H1 (cell line): ENCODE data around the gene STAC2. TPM values are rescaled to one million over a fixed set of nuclear protein-coding genes. Genes with fewer than 3 reads are reported as not detected.

Experiments
- CTCF ChIA-PET: fragments of 300-600 bp; sonication (Branson Sonifier 250); formaldehyde crosslinking; loops from one replicate; lab custom pipeline; 2021; ENCODE audit not compliant: partially characterized antibody; lab: Charles Lee
- POLR2A ChIA-PET: fragments of 300-600 bp; sonication (Branson Sonifier 250); formaldehyde crosslinking; loops from one replicate; lab custom pipeline; 2021; ENCODE audit warnings: inconsistent platforms; ENCODE audit not compliant: partially characterized antibody; lab: Charles Lee
- DNase-seq, 2 experiments: peaks; one replicate each; pipeline versions ENCODE4 v3.0.0 to v3.0.0-alpha.2; 2010 to 2022; ENCODE audit warnings: low spot score in 2 of 2, low read depth in 1 of 2, mixed read lengths in 1 of 2
- FAIRE-seq: peaks from 2 replicates; lab custom pipeline; 2011; peaks lifted over from hg19 to GRCh38; lab: Jason Lieb, UNC
- H2AFZ ChIP-seq: 2 replicates; pipeline ENCODE4 v1.8.1; 2012; ENCODE audit warnings: low read length, inconsistent platforms
- H2AK5ac ChIP-seq: 2 replicates; pipeline ENCODE4 v1.6.1; 2013; ENCODE audit warnings: low read depth, low read length
- H2BK120ac ChIP-seq: replicated peaks from 2 replicates; pipeline ENCODE3; 2013; ENCODE audit warnings: low read depth, low read length, inconsistent platforms
- H2BK12ac ChIP-seq: 2 replicates; pipeline ENCODE4 v1.6.1; 2013; ENCODE audit warnings: low read depth, low read length
- H2BK15ac ChIP-seq: 2 replicates; pipeline ENCODE4 v1.6.1; 2013; ENCODE audit warnings: low read length
- H2BK20ac ChIP-seq: 2 replicates; pipeline ENCODE4 v1.6.1; 2013; ENCODE audit warnings: low read length
- H2BK5ac ChIP-seq: 2 replicates; pipeline ENCODE4 v1.6.1; 2013; ENCODE audit warnings: low read depth, low read length
- H3K14ac ChIP-seq: 2 replicates; pipeline ENCODE4 v1.6.1; 2013; ENCODE audit warnings: inconsistent platforms; ENCODE audit not compliant: insufficient read length
- H3K18ac ChIP-seq: 2 replicates; pipeline ENCODE4 v1.6.1; 2013; ENCODE audit warnings: low read length; ENCODE audit errors: extremely low read depth
- H3K23ac ChIP-seq: 2 replicates; pipeline ENCODE4 v1.6.1; 2013; ENCODE audit warnings: inconsistent platforms; ENCODE audit not compliant: insufficient read length
- H3K23me2 ChIP-seq: 2 replicates; pipeline ENCODE4 v1.6.1; 2013; ENCODE audit warnings: low read depth, low read length
- H3K27ac ChIP-seq: 2 replicates; pipeline ENCODE4 v1.6.1; 2011; ENCODE audit warnings: low read depth, low read length, inconsistent platforms
- H3K27me3 ChIP-seq, 4 experiments: replicated peaks in 1 of 4; 1 replicate in 1 of 4; 2 replicates in 3 of 4; pipeline versions ENCODE4 v1.6.1 to v1.8.1; 2011 to 2013; ENCODE audit warnings: low read length in 3 of 4, mild to moderate bottlenecking in 3 of 4, inconsistent platforms in 2 of 4, mixed read lengths in 2 of 4, moderate library complexity in 1 of 4; ENCODE audit not compliant: control insufficient read depth in 3 of 4, insufficient read depth in 3 of 4; ENCODE audit errors: extremely low read depth in 1 of 4
- H3K36me3 ChIP-seq, 4 experiments: 2 replicates each; pipeline versions ENCODE4 v1.6.1 to v1.8.1; 2011 to 2013; ENCODE audit warnings: mild to moderate bottlenecking in 4 of 4, low read length in 3 of 4, moderate library complexity in 2 of 4, control low read depth in 1 of 4, inconsistent platforms in 1 of 4; ENCODE audit not compliant: insufficient read depth in 4 of 4, control insufficient read depth in 2 of 4
- H3K4ac ChIP-seq: replicated peaks from 2 replicates; pipeline ENCODE3; 2013; ENCODE audit warnings: low read length, low read depth, mixed read lengths, inconsistent platforms; ENCODE audit not compliant: insufficient read length
- H3K4me1 ChIP-seq, 4 experiments: replicated peaks in 1 of 4; 1 replicate in 1 of 4; 2 replicates in 3 of 4; pipeline versions ENCODE4 v1.6.1 to v1.8.1; 2011 to 2013; ENCODE audit warnings: low read length in 3 of 4, inconsistent platforms in 2 of 4, mixed read lengths in 1 of 4; ENCODE audit not compliant: insufficient read depth in 4 of 4, control insufficient read depth in 3 of 4
- H3K4me2 ChIP-seq, 2 experiments: 2 replicates each; pipeline versions ENCODE4 v1.6.1 to v1.8.1; 2011 to 2013; ENCODE audit warnings: low read depth in 2 of 2, low read length in 2 of 2, control low read depth in 1 of 2, inconsistent platforms in 1 of 2, mild to moderate bottlenecking in 1 of 2; ENCODE audit not compliant: insufficient read depth in 1 of 2
- H3K4me3 ChIP-seq, 4 experiments: fragments of 200-600, 300-600 bp in 1 of 4; sonication (generic), shearing (Covaris generic), sonication (Bioruptor Twin) in 1 of 4; 2 replicates each; pipeline versions ENCODE4 v1.5.1 to v1.8.1; 2011 to 2016; ENCODE audit warnings: low read length in 4 of 4, low read depth in 3 of 4, control low read depth in 2 of 4, inconsistent platforms in 2 of 4, mild to moderate bottlenecking in 2 of 4, mixed read lengths in 1 of 4, moderate library complexity in 1 of 4; ENCODE audit not compliant: insufficient read depth in 2 of 4; ENCODE audit errors: extremely low read depth in 1 of 4
- H3K56ac ChIP-seq: replicated peaks from 2 replicates; pipeline ENCODE3; 2013; ENCODE audit warnings: low read depth, mild to moderate bottlenecking, mixed read lengths, low read length, inconsistent platforms; ENCODE audit not compliant: insufficient read length
- H3K79me1 ChIP-seq: 2 replicates; pipeline ENCODE4 v1.6.1; 2013; ENCODE audit warnings: low read depth, low read length, control low read depth
- H3K79me2 ChIP-seq, 2 experiments: 2 replicates each; pipeline versions ENCODE4 v1.6.1 to v1.8.1; 2012 to 2013; ENCODE audit warnings: low read length in 2 of 2, mild to moderate bottlenecking in 2 of 2, inconsistent platforms in 1 of 2; ENCODE audit not compliant: insufficient read depth in 2 of 2, control insufficient read depth in 1 of 2
- H3K9ac ChIP-seq, 4 experiments: replicated peaks in 1 of 4; 1 replicate in 1 of 4; 2 replicates in 3 of 4; pipeline versions ENCODE4 v1.6.1 to v1.8.1; 2011 to 2013; ENCODE audit warnings: low read depth in 3 of 4, low read length in 3 of 4, control low read depth in 2 of 4, mild to moderate bottlenecking in 2 of 4, moderate library complexity in 2 of 4, inconsistent platforms in 1 of 4; ENCODE audit errors: extremely low read depth in 1 of 4
- H3K9me3 ChIP-seq, 2 experiments: 2 replicates each; pipeline versions ENCODE4 v1.6.1 to v1.8.1; 2012 to 2013; ENCODE audit warnings: mild to moderate bottlenecking in 2 of 2, moderate library complexity in 2 of 2, control low read depth in 1 of 2, inconsistent platforms in 1 of 2, low read depth in 1 of 2, low read length in 1 of 2, mixed read lengths in 1 of 2; ENCODE audit not compliant: insufficient read depth in 2 of 2
- H4K20me1 ChIP-seq, 2 experiments: replicated peaks in 1 of 2; 2 replicates each; pipeline versions ENCODE3 to v1.8.1; 2011 to 2013; ENCODE audit warnings: inconsistent platforms in 2 of 2, low read length in 2 of 2, mild to moderate bottlenecking in 1 of 2; ENCODE audit not compliant: insufficient read depth in 2 of 2, control insufficient read depth in 1 of 2
- H4K5ac ChIP-seq: 2 replicates; pipeline ENCODE4 v1.6.1; 2013; ENCODE audit warnings: low read length, low read depth, mixed read lengths, inconsistent platforms; ENCODE audit not compliant: insufficient read length
- H4K8ac ChIP-seq: 2 replicates; pipeline ENCODE4 v1.8.0; 2013; ENCODE audit warnings: mild to moderate bottlenecking, moderate library complexity, low read length, inconsistent platforms; ENCODE audit not compliant: insufficient read depth; ENCODE audit errors: extremely low read depth
- H4K91ac ChIP-seq: replicated peaks from 2 replicates; pipeline ENCODE3; 2013; ENCODE audit warnings: low read length, mixed read lengths, inconsistent platforms; ENCODE audit not compliant: insufficient read length
- ASH2L ChIP-seq: fragments of 200-600, 300-600 bp; sonication (generic); IDR thresholded peaks from one replicate; pipeline ENCODE4 v1.7.1; 2017; ENCODE audit warnings: low read length
- BRCA1 ChIP-seq: IDR thresholded peaks from 2 replicates; pipeline ENCODE4 v1.6.1; 2012; ENCODE audit warnings: low read depth, low read length, improper control_type of control experiment
- CBX8 ChIP-seq: fragments of 300-800, 300-1000 bp; sonication (generic); IDR thresholded peaks from 2 replicates; pipeline ENCODE4 v1.7.1; 2016; ENCODE audit warnings: low read depth, low read length, borderline replicate concordance
- EGR1 ChIP-seq: IDR thresholded peaks from 2 replicates; pipeline ENCODE4 v1.6.1; 2011; ENCODE audit warnings: low read depth, low read length, borderline replicate concordance
- GTF2F1 ChIP-seq: IDR thresholded peaks from 2 replicates; pipeline ENCODE4 v1.6.1; 2012; ENCODE audit warnings: low read depth, low read length, improper control_type of control experiment, borderline replicate concordance
- JUN ChIP-seq: IDR thresholded peaks from 2 replicates; pipeline ENCODE4 v1.6.1; 2011; ENCODE audit warnings: low read depth, mild to moderate bottlenecking, improper control_type of control experiment, low read length
- NRF1 ChIP-seq: IDR thresholded peaks from 2 replicates; pipeline ENCODE4 v1.6.1; 2011; ENCODE audit warnings: mild to moderate bottlenecking, low read depth, low read length, improper control_type of control experiment
- POLR2AphosphoS5 ChIP-seq: IDR thresholded peaks from 2 replicates; pipeline ENCODE4 v1.6.1; 2011; ENCODE audit warnings: low read depth, low read length
- TAF7 ChIP-seq: optimal IDR thresholded peaks from 2 replicates; pipeline ENCODE3; 2011; ENCODE audit warnings: low read depth, mild to moderate bottlenecking, inconsistent platforms, low read length, moderate library complexity, borderline replicate concordance
- YY1 ChIP-seq: IDR thresholded peaks from 2 replicates; pipeline ENCODE4 v1.6.1; 2011; ENCODE audit warnings: low read depth, mild to moderate bottlenecking, low read length
- WGBS, 2 experiments: shearing (Covaris generic) in 1 of 2; methylation state at CpG; one replicate each; pipeline versions ENCODE4 v1.1.6 to v1.1.7; 2013 to 2015; ENCODE audit warnings: low lambda C conversion rate in 2 of 2, mixed read lengths in 2 of 2, inconsistent platforms in 1 of 2, low coverage in 1 of 2, missing lambda C conversion rate in 1 of 2; ENCODE audit not compliant: insufficient replicate concordance in 2 of 2, insufficient coverage in 1 of 2, insufficient read length in 1 of 2; ENCODE audit errors: extremely low coverage in 1 of 2, missing lambda C conversion rate in 1 of 2; 5-methylcytosine and 5-hydroxymethylcytosine counted together
- polyA plus RNA-seq, 7 experiments: library from polyadenylated mRNA; depleted of rRNA in 3 of 7; stranded (reverse) in 5 of 7; unstranded in 2 of 7; fragments of >200 nt in 5 of 7; fragments of 200-250 nt in 2 of 7; gene quantifications; 1 replicate in 5 of 7; 2 replicates in 1 of 7; 4 replicates in 1 of 7; pipeline versions ENCODE4 v1.2.1 to v1.2.3, GENCODE V29; 2011 to 2013; ENCODE audit warnings: missing spikeins in 2 of 7, mixed read lengths in 2 of 7
- total RNA-seq: library from RNA; stranded (reverse); fragmentation: NEBNext Ultra II Directional; extraction: Animal tissue kit (Norgen Biotek cat#: 25700); gene quantifications from 2 replicates; pipeline ENCODE4 v1.2.1, GENCODE V29; 2021
- TF ChIP-seq, protein P1 (sequence below): IDR thresholded peaks from 2 replicates; pipeline ENCODE4 v1.6.1; 2012; ENCODE audit warnings: inconsistent platforms

STAC2 gene
- total and polyA plus RNA-seq, 2 of the 8 experiments (the other 6 are each of a cell fraction or from before 2014, with no cell fraction given): 1.5 to 6.0 TPM

DNA sequence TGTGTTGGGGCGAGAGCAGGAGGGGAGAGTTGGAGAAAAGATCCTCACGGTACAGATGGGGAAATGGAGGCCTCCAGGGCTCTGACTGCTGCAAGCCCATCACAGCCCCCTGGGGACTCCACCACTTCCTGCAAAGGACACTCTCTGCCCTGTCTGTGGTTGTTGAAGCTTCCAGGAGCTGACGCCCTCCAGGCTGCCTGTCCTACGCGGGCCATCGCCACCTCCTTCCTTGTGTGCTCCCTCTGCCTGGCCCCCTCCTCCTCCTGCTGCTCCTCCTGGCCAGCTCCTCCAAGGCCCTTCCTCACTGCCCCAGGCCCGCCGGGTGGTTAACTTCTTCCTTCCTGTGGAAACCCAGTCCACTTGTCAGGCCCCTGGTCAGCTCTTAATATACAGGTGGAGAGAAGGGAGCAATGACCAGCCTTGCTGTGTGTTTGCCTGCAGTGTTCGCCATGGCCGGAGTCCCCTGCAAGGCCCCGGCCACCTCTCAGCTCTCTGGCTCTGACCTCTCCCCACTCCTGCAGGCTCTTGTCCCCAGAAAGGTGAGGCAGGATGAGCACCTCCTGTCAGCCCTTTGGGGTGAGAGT lies 18.4 kb upstream of the STAC2 start:
- Histone ChIP-seq H3K4me3 (no peak overlapping the region), H2BK120ac (no peak overlapping the region), H3K4me1 (peaks cover 0 to 10% (median 5%) of the 10 kb centered on the region in 4 experiments; a peak in 6 of 7 replicates), H4K91ac (no peak overlapping the region), H3K9ac (no peak overlapping the region), H4K8ac (no peak overlapping the region; the same call in 1 of the 2 replicates), H2BK20ac (no peak overlapping the region), H3K36me3 (no peaks in the 10 kb centered on the region), H4K5ac (no peak overlapping the region), H2BK12ac (0 out of 2 replicates have a peak overlapping the region, but pooled peaks have one; percentile 39), H3K79me2 (no peaks in the 10 kb centered on the region), H2BK5ac (no peak overlapping the region), H3K27me3 (no peaks in the 10 kb centered on the region), H3K9me3 (no peaks in the 10 kb centered on the region), H3K18ac (no peak overlapping the region), H3K27ac (no peak overlapping the region), H2BK15ac (peak overlapping the region; percentile 61; the same call in 1 of the 2 replicates), H3K23ac (no peak overlapping the region), H3K14ac (no peak overlapping the region), H3K4ac (no peak overlapping the region), H3K4me2 (0 out of 4 replicates have a peak overlapping the region, but pooled peaks of 1 of the 2 experiments have one; percentile 9), H2AK5ac (no peak overlapping the region; the same call in 1 of the 2 replicates), H3K56ac (no peak overlapping the region), H2AFZ (peak overlapping the region; percentile 46; the same call in 1 of the 2 replicates), H4K20me1 (no peaks in the 10 kb centered on the region), H3K79me1 (no peaks in the 10 kb centered on the region), H3K23me2 (peaks cover 2% of the 10 kb centered on the region; the same call in 1 of the 2 replicates)
- DNase-seq (no peak), FAIRE-seq (no peak)
- ChIA-PET CTCF (interaction anchor here (0.6 to 22.6 kb wide), 38 partner anchors 4 to 842 kb away, joined by 3 to 982 read pairs (median 4); partner anchors contain the start of genes ARL5C, PLXDC1, RPL19 and RPL23), POLR2A (interaction anchor here (0.7 to 9.0 kb wide), 12 partner anchors 8 to 217 kb away, joined by 3 to 113 read pairs (median 4); partner anchors contain the start of genes CDK12 and RPL19)
- 83% methylated on average over 10 of the region's 11 CpGs; no CpG with 5 or more reads in 1 of the 2 experiments for WGBS, 2 experiments
- no peak for TF ChIP-seq GTF2F1
- no peak for TF ChIP-seq POLR2AphosphoS5
- no peak for TF ChIP-seq EGR1
- no peak for TF ChIP-seq CBX8
- no peak for TF ChIP-seq ASH2L
- TF ChIP-seq NRF1: no peak
- no peak for TF ChIP-seq TAF7
- no peak for TF ChIP-seq YY1
- TF ChIP-seq JUN: no peak
- TF ChIP-seq, protein P1, sequence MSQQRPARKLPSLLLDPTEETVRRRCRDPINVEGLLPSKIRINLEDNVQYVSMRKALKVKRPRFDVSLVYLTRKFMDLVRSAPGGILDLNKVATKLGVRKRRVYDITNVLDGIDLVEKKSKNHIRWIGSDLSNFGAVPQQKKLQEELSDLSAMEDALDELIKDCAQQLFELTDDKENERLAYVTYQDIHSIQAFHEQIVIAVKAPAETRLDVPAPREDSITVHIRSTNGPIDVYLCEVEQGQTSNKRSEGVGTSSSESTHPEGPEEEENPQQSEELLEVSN: no peak
- no peak for TF ChIP-seq BRCA1
